Measurements from ENCODE around the gene APOBEC4. TPM values are rescaled to one million over a fixed set of nuclear protein-coding genes. Genes with fewer than 3 reads are reported as not detected.

Gene APOBEC4
- total RNA-seq, 6 experiments from 2014 or later: not detected

DNA sequence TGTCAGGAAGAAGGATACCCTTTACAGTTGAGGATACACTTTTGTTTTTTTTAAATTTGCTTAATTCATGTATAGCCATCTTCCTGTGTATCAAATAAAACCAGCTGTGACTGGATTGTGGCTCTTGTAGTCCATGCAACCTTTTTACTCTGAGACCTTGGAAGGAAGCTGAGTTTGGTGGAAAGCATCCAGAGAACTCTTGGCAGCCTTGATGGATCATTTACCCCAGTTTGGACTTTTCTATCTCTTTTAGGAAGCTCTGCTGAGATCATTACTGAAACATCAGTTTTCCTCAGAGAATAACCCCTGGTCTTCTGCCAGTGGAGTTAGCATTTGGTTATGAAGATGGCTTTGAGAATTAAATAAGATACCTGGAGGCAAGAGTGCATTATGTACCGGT is 21.2 kb upstream of the APOBEC4 start:
- no peak for TF ChIP-seq CTCF (IDR thresholded peaks at IDR 0.05)
- no peaks in the 10 kb centered on the region; the same call in 1 of the 2 replicates for H3K27me3 Mint-ChIP-seq (ENCODE audit: insufficient read depth)
- H3K4me1 Mint-ChIP-seq (ENCODE audit: low read depth): peaks cover 38% of the 10 kb centered on the region
- DNase-seq: no peak
- no peak overlapping the region for H3K4me3 Mint-ChIP-seq
- peaks cover 7% of the 10 kb centered on the region for H3K36me3 Mint-ChIP-seq (ENCODE audit: low read depth)
- H3K27ac Mint-ChIP-seq: no peak overlapping the region
- peaks cover 4% of the 10 kb centered on the region; the same call in 1 of the 2 replicates for H3K9me3 Mint-ChIP-seq

GRCh38 chr1:183673605-183674323 is 20.6 kb upstream of the APOBEC4 start:
- H3K9me3 Mint-ChIP-seq: peaks cover 4% of the 10 kb centered on the region; the same call in 1 of the 2 replicates
- H3K4me3 Mint-ChIP-seq: peak overlapping the region; percentile 1; the same call in 1 of the 2 replicates
- peaks cover 38% of the 10 kb centered on the region for H3K4me1 Mint-ChIP-seq (ENCODE audit: low read depth)
- peaks cover 7% of the 10 kb centered on the region for H3K36me3 Mint-ChIP-seq (ENCODE audit: low read depth)
- peak overlapping the region; percentile 3; the same call in 1 of the 2 replicates for H3K27ac Mint-ChIP-seq
- no peaks in the 10 kb centered on the region; the same call in 1 of the 2 replicates for H3K27me3 Mint-ChIP-seq (ENCODE audit: insufficient read depth)
- no peak for DNase-seq
- TF ChIP-seq CTCF (IDR thresholded peaks at IDR 0.05): no peak

DNA sequence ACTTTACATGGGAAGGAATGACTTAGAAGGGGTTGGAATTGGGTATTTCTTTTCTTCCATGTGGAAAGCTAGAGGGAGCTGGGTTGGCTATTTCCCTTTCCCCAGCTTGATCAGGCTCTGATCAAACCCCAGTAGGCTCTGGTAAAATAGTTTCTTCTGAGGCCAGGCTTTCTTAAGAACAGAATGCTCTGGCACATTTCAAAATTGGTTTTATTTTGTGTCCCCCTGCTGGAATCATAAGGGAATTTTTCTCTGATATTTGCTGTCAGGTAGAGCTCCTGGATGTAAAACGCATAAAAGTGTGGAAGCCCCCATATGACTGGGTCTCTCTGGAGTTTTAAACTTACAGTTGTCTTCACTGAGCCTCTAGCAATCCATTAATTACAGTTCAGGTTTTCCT is 17.1 kb upstream of the APOBEC4 start:
- H3K27me3 Mint-ChIP-seq (ENCODE audit: insufficient read depth): no peaks in the 10 kb centered on the region; the same call in 1 of the 2 replicates
- H3K9me3 Mint-ChIP-seq: peaks cover 4% of the 10 kb centered on the region; the same call in 1 of the 2 replicates
- peaks cover 16% of the 10 kb centered on the region for H3K4me1 Mint-ChIP-seq (ENCODE audit: low read depth)
- peaks cover 7% of the 10 kb centered on the region for H3K36me3 Mint-ChIP-seq (ENCODE audit: low read depth)
- no peak overlapping the region for H3K27ac Mint-ChIP-seq
- DNase-seq: no peak
- no peak overlapping the region for H3K4me3 Mint-ChIP-seq
- peak; percentile 66 for TF ChIP-seq CTCF (IDR thresholded peaks at IDR 0.05)

GRCh38 chr1:183656355-183656754 is 3.2 kb upstream of the APOBEC4 start:
- peak overlapping the region; percentile 21; the same call in 1 of the 2 replicates for H3K27ac Mint-ChIP-seq
- no peaks in the 10 kb centered on the region for H3K27me3 Mint-ChIP-seq (ENCODE audit: insufficient read depth)
- H3K9me3 Mint-ChIP-seq: no peaks in the 10 kb centered on the region
- H3K4me3 Mint-ChIP-seq: no peak overlapping the region
- H3K36me3 Mint-ChIP-seq (ENCODE audit: low read depth): no peaks in the 10 kb centered on the region
- peaks cover 48% of the 10 kb centered on the region for H3K4me1 Mint-ChIP-seq (ENCODE audit: low read depth)
- TF ChIP-seq CTCF (IDR thresholded peaks at IDR 0.05): no peak
- no peak for DNase-seq

DNA sequence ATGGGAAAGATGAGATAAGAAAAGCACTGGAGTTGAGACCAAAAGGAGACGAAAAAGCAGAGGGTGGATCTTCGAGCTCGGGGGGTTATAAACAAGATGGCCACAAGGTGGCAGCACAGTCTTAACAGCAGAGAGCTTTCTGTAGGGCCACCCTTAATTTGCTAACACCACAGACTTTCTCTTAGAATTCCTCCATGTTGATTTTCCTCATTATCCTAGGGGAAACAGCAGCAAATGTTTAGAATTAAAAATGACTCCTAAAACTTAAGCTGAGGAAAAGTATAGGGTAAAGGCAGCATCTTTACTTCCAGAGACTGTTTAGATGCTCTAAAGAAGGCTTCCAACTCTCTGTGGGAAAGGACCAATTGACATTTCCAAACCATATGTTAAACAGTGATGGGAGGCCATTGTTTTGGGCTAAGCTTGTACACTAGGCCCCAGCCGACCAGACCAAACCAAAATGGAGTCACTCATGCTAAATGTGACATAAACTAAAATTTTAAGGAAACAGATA is 2.5 kb upstream of the APOBEC4 start:
- peak; percentile 98 for TF ChIP-seq CTCF (IDR thresholded peaks at IDR 0.05)
- H3K27ac Mint-ChIP-seq: peak overlapping the region; percentile 74

More for the DNA sequence above, 2.5 kb upstream of the APOBEC4 start:
- Mint-ChIP-seq H3K36me3 (ENCODE audit: low read depth) (no peaks in the 10 kb centered on the region), H3K4me3 (peak overlapping the region; percentile 53), H3K27me3 (ENCODE audit: insufficient read depth) (no peaks in the 10 kb centered on the region), H3K4me1 (ENCODE audit: low read depth) (peaks cover 48% of the 10 kb centered on the region), H3K9me3 (no peaks in the 10 kb centered on the region)
- DNase-seq: peak; percentile 74

Measured in HFFc6 (cell line).